SIG-M5 (cell line): ENCODE measurements around the gene MINDY4.

ENCODE experiments used
- DNase-seq: peaks from one replicate; lab custom pipeline; 2025; lab: John Stamatoyannopoulos, UW

The MINDY4 gene

GRCh38 chr7:30903146-30903545 lies 131.9 kb downstream of the MINDY4 start:
- no peak for DNase-seq

GRCh38 chr7:30904561-30904960 lies 133.3 kb downstream of the MINDY4 start:
- no peak for DNase-seq

- no peak for DNase-seq
These were observed 134.1 kb downstream of the MINDY4 start for GRCh38 chr7:30905078-30906012.

GRCh38 chr7:30906014-30906413 lies 134.8 kb downstream of the MINDY4 start:
- no peak for DNase-seq

GRCh38 chr7:30906515-30907240 lies 135.5 kb downstream of the MINDY4 start:
- DNase-seq, result no peak

GRCh38 chr7:30907527-30908267 lies 136.5 kb downstream of the MINDY4 start:
- no peak for DNase-seq

GRCh38 chr7:30908681-30909080 lies 137.5 kb downstream of the MINDY4 start:
- DNase-seq, result no peak

- no peak for DNase-seq
These were observed 138.2 kb downstream of the MINDY4 start for GRCh38 chr7:30909431-30909830.

- DNase-seq, result no peak
These were observed 139.3 kb downstream of the MINDY4 start for GRCh38 chr7:30910411-30911073.

GRCh38 chr7:30911133-30911532 lies 139.9 kb downstream of the MINDY4 start:
- DNase-seq, result no peak

GRCh38 chr7:30911561-30911969 lies 140.3 kb downstream of the MINDY4 start, which contains the start of gene AQP1:
Gene AQP1, plus strand, starts transcription at chr7:30911853. Its CDS starts 57 bp downstream, at chr7:30911910.
- no peak for DNase-seq

- DNase-seq, result no peak
These were observed 141.0 kb downstream of the MINDY4 start for GRCh38 chr7:30912021-30912730.

- no peak for DNase-seq
These were observed 141.4 kb downstream of the MINDY4 start for GRCh38 chr7:30912731-30912985.

- no peak for DNase-seq
These were observed 142.0 kb downstream of the MINDY4 start for GRCh38 chr7:30912986-30913811.

- no peak for DNase-seq
These were observed 142.8 kb downstream of the MINDY4 start for GRCh38 chr7:30913821-30914515.

- DNase-seq, result no peak
These were observed 143.4 kb downstream of the MINDY4 start for GRCh38 chr7:30914596-30914995.

- DNase-seq, result no peak
These were observed 143.9 kb downstream of the MINDY4 start for GRCh38 chr7:30915005-30915601.

GRCh38 chr7:30915751-30916150 lies 144.5 kb downstream of the MINDY4 start:
- DNase-seq, result no peak

GRCh38 chr7:30916255-30916654 lies 145.0 kb downstream of the MINDY4 start:
- no peak for DNase-seq
